ENCODE measurements around the gene DCTN1.

Gene DCTN1

DNA sequence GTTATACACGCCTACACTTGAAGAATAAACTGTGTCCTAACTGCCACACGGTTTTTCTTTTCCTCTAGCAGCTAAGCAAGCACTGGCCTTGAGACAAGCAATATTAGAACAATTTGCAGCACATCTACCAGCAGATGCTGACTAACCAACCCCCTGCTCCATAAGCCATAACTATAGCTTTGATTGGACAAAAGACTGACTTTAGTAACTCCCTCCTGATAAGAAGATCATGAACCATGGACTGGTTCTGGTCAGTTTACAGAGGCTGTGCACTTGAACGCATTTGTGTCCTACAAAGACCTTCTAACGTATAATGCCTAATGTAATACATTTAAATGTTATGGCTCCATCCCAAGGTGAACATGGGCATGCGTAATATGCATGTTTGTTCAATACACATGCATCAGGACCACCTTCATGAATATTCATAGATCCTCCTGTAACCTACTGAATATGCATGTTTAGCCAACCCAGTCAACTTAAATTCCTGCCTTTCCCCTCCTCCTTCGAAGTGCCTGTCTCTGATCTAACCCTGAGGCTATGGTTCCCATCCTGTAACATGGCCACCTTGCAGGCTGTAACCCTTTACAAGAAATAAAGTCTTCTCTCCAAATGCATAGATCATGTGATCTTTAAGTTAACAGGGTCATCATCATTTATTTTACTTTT, 63.4 kb downstream of the DCTN1 start:
- DNase-seq: no peak

DNA sequence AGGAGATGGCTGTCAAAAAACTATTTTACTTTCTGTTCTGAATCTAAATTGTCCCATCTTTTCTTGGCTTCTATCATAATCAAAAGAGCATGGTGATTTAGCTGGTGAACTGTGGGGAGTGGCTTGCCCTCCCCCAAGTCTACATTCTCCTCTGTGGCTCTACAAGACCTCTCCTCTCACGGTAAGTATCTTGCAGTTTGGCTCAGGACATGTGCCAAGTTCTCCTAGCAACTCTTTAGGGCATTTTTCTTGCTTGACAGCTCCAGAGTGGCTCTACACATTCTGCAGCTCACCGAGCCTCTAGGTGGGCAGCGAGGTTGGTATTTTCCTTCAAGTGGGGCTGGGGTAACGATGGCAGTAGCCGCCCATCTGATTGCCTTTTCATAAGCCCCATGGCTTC, 66.0 kb downstream of the DCTN1 start:
- no peak for DNase-seq

- DNase-seq: no peak
These were observed 66.6 kb downstream of the DCTN1 start for GRCh38 chr2:74313497-74313896.

DNA sequence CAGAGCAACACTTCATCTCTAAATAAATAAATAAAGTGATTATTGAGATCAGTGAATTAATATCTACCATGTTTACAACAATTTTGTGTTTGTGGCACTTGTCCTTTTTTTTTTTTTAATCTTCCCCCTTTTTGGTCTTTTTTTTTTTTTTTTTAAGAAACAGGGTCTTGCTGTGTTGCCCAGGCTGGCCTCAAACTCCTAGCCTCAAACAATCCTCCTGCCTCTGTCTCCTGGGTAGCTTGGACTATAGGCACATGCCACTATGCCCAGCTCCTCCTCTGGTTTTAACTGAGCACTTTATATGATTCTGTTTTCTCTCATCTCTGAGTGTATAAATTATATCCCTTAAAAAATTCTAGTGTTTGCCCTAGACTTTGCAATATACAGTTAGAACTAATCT, 67.2 kb downstream of the DCTN1 start:
- DNase-seq: no peak

Measured in NCI-H446 (cell line).